Gastrocnemius medialis (tissue), 4 donors: Measurements from ENCODE around the gene PCCA.

Experiments used
- POLR2A ChIP-seq, 2 donors: fragments of 450-650 bp; IDR thresholded peaks; one replicate each; pipeline ENCODE4 v1.6.1; 2017; ENCODE audit warnings: antibody characterized with exemption in 2 of 2, mild to moderate bottlenecking in 2 of 2, moderate library complexity in 2 of 2
- TF ChIP-seq, protein P1 (sequence below), 5 experiments: fragments of 450-650 bp in 3 of 5; fragments of 200-600 bp in 2 of 5; sonication (generic) in 2 of 5; IDR thresholded peaks in 4 of 5; conservative IDR thresholded peaks in 1 of 5; 1 replicate in 4 of 5; 2 replicates in 1 of 5; pipeline ENCODE4 v1.5.1; 2016 to 2019; ENCODE audit warnings: antibody characterized with exemption in 5 of 5, mild to moderate bottlenecking in 3 of 5, moderate library complexity in 3 of 5

DNA sequence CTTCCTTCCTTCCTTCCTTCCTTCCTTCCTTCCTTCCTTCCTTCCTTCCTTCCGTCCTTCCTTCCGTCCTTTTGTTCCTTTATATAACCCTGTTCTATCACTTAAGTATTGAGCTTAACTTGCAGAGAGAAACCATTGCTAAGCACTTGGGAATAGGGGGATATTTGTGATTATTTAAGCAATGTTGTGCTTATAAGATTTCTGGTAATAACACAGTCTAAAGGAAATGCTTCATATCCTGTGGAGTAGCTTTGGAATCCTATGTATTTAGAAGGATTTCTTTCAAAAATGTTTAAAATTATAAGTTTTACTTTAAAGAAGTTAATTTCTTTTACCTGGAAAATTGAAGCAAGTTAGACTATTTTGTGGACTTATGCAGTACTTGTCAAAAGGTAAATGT lies 209.8 kb downstream of the PCCA start:
- no peak for TF ChIP-seq POLR2A (IDR thresholded peaks at IDR 0.05)
- TF ChIP-seq, protein P1, sequence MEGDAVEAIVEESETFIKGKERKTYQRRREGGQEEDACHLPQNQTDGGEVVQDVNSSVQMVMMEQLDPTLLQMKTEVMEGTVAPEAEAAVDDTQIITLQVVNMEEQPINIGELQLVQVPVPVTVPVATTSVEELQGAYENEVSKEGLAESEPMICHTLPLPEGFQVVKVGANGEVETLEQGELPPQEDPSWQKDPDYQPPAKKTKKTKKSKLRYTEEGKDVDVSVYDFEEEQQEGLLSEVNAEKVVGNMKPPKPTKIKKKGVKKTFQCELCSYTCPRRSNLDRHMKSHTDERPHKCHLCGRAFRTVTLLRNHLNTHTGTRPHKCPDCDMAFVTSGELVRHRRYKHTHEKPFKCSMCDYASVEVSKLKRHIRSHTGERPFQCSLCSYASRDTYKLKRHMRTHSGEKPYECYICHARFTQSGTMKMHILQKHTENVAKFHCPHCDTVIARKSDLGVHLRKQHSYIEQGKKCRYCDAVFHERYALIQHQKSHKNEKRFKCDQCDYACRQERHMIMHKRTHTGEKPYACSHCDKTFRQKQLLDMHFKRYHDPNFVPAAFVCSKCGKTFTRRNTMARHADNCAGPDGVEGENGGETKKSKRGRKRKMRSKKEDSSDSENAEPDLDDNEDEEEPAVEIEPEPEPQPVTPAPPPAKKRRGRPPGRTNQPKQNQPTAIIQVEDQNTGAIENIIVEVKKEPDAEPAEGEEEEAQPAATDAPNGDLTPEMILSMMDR (IDR thresholded peaks at IDR 0.05 in 4 of 5, conservative IDR thresholded peaks at IDR 0.05 in 1 of 5): no peak
